Measurements from ENCODE around the gene HSPG2.

DNA sequence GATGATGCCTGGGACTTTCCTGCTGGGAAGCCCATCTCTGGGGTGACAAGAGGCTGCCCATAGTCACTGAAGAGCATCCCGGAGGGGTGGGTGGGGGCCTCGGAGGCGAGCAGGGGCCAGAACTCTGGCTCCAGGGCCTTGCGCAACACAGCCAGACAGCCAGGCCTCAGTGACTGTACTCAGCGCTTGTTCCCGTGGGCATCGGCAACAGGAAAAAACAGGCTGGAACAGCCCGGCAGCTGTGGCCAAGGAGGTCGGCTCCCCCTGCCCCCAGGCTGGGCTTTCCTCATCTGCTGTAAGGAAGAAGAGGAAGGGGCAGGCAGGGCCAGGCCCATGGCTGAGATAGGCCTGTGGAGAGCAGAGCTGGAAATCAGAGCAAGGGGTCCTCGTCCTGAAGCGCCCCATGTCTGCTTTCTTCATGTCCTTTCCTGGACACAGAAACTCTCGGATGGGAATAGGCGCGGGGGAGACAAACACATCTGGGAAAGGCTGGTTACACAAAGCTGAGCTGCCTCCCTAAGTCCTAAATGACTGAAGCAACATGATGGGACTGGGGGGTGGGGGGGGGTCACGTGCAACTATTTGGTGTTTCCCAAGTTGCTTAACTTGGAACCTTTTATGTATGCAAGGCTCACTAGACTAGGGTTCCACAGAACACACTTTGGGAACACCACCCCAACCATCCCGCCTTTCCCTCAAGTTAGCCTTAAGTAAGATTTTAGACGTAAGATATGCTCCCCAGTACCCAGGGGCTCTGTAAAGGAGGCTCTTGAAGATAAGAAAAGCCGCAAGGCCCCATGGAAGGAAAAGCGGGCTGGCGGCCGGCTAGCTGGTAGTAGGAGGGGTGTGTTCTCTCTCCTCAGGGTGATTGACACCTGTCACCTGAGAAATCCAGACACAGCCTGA lies 30.7 kb downstream of the HSPG2 start:
- no peak for TF ChIP-seq CTCF (IDR thresholded peaks at IDR 0.05; ENCODE audit: poor library complexity)
- no peak for TF ChIP-seq EZH2 (IDR thresholded peaks at IDR 0.05; ENCODE audit: borderline replicate concordance)
- no peak for TF ChIP-seq EZH2phosphoT487 (IDR thresholded peaks at IDR 0.05; ENCODE audit: low read depth, severe bottlenecking, unreplicated experiment)
